Stimulated activated CD4-positive, alpha-beta T cell treated with anti-CD3 and anti-CD28 coated beads, Interleukin-15, amount 100 ng/mL, for 48 hours (primary cell): ENCODE results near the gene MPV17.
"Not testable (repeated sequence)": the region's sequence is repeated elsewhere in the genome, so short reads cannot be mapped to it uniquely, and the experiment has no call there.

Experiments
- DNase-seq, 2 donors: peaks; one replicate each; pipeline ENCODE4 v3.0.0-alpha.2; 2020; ENCODE audit warnings: low read depth in 2 of 2

Gene MPV17, protein sequence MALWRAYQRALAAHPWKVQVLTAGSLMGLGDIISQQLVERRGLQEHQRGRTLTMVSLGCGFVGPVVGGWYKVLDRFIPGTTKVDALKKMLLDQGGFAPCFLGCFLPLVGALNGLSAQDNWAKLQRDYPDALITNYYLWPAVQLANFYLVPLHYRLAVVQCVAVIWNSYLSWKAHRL

DNA sequence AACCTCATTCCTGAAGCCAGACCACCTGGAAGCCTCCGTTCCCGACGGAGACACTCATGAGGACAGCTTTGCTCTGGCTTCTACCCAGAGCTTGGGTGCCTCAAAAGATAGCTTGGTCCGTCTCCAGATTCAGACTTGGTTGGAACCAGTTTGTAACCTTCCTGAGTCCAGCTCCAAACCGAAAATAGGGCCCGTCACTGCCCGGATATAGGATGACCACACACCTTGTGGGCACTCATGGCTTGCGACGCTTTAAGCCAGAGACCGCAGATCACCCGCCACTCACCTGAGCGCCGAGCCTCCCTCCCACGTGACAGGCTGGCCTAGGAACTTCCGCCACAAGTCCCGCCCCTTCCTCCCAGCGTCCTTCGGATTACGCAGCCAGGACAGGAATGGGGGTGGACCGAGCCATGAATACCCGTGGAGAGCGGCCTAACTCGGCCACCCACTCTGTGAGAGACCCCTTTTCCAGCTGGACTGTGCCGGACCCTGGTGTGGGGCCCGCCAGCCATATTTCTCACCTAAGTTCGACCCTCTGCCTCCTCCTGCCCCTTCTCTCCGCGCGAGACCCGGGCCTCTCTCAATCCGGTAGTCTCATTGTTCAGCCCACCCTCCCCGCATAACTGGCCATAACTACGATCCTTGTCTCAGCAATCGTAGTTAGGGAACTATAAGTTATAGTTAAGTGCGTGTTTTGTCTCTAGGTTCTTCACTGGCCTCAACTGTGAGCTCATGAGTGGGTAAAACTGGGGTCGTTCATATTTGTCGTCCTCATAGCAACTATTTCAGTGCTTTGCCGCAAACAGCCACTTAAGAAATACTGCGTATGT is at the start of gene MPV17:
Gene MPV17, minus strand, starts transcription at position 332 of the 830 bp plus-strand sequence. CDS start 580 bp downstream, outside the sequence.
- peak; percentile 79 to 87 for DNase-seq

DNA sequence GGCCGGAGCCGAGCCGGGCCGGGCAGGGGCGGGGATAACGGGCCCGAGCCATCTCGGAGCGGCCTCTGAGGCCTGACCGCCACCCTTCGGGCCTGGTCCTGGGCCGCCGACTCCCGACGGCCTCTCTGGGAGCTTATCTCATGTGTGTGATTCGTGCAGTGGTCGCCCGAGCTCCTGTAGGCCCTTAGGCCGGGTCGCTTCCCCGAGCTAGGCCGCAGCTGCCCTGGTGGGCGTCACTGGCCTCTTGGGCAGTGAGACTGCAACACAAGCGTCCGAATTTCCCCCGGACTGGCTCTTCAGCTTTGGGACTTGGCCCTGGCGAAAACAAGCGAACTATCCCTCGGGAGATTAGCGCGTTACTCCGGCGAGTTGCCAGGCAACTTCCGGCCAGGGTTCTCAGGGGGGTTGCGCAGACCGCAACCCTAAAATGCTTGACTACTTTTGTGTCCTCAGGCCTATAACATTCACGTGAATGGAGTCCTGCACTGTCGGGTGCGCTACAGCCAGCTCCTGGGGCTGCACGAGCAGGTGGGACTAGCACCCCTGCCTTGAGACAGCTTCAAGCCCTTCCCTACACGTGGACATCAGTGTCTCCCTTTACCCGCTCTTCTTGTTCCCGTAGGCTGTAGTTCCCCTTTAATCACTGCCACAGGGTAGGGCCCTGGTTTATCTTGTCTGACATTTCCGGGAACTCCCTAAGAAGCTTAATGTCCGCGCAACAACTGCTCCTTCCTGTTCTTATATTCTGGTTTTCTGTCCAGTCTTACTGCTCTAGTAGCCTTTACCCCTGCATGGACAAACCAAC is 48.1 kb upstream of the MPV17 start:
- DNase-seq: peak in 1 of 2 donors; percentile 13

DNA sequence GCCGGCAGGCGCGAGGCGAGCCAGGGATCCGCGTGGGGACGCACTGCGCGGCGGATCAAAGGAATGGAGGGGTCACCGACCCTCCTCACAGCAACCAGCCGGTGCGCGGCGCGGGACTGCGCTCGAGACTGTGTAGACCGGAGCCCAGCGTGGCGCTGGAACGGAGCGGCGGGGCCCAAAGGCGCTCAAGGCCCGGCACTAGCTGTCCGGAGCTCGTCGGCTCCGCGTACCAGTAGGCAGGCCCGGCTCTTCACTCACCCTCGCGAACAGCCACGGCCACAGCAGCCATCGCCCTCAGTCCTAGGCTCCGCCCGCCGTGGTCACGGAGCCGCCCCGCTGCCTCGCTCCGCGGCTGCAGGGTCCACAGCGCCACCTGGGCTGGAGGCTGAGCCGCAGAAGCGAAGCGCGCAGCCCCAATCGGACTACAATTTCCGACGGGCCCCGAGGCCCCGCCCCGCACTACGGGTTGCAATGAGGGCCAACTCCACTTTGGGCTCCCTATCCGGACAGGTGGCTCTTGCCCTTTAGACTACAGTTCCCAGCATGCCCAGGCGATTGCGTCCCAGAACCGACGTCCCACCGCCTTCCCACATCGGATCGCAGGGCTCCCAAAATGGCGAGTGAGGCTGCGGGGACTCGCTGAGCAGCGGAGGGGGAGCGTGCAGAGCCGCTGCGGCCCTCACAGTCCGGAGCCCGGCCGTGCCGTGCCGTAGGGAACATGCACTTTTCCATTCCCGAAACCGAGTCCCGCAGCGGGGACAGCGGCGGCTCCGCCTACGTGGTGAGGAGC is 47.3 kb upstream of the MPV17 start, which contains the start of the genes EIF2B4 and SNX17:
Gene EIF2B4, minus strand, starts transcription at position 313 of the 790 bp plus-strand sequence. Its CDS starts 24 bp downstream, at position 289.
Gene SNX17, plus strand, starts transcription at position 591 of the 790 bp plus-strand sequence. Its CDS starts 128 bp downstream, at position 719.
- DNase-seq: peak; percentile 98 to 99

DNA sequence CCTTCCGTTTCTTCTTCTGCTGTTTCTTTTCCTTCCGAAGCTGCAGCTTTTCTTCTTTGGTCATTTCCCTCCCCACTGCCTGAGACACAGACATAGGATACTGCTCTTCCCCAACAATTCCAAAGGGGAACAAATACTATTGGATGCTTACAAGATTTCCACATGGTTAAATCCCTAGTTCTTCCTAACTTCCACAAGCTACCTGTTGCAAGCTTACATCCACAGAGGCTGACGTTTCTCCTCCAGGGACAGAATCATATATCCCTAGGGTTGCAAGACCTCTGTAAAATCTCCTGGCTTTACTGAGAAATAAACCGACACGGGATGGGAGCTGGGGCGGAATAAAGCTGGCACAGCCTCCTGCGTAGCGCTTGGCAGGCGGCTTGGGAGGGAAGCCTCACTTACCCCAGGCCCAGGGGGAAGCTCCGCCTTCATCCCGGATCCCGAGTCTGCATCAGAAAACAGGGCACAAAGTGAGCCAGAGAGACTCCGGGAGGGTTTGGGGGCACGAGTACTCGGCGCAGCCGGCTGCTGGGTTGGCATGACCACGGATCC is 46.7 kb upstream of the MPV17 start:
- no peak for DNase-seq

DNA sequence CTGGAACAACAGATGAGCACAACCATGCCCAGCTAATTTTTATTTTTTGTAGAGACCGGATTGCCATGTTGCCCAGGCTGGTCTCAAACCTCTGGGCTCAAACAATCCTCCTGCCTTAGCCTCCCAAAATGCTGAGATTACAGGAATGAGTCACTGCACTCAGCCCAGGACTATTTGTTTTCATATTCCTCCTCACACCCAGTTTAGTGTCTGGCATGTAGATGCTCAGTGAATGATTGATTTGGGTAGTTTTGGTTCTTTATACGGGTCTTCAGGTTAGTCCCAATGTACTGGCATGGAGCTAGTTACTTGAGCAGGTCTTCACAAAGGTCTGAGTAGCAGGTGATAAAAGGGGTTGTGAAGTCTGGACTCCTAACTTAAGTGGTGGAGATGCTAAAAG is 41.0 kb upstream of the MPV17 start:
- no peak for DNase-seq

DNA sequence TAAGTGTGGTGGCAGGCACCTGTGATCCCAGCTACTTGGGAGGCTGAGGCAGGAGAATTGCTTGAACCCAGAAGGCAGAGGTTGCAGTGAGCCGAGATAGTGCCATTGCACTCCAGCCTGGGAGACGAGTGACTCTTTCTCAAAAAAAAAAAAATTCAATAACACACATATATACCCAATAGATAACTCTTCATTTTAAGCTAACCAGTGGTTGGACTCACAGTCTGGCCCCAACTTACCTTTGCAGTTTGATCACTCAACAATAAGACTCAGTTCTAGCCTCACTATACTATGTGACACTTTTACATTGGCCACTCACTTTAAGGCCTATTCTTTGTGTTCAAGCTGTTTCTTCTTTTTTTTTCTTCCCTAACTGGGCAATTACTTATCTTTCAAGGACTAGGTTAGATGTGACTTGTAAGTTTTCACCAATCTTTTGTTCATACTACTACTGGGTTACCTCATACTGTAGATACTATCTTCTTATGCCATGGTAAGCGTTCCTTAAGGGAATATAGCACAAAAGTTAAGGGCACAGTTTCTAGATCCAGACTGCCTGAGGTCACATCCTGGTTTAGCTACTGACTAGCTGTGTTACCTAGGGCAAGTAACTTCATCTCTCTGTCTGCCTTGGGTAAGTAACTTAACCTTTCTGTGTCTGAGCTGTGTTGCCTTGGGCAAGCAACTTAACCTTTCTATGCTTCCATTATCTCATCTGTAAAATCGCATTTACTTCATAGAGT is 40.0 kb upstream of the MPV17 start:
- no peak for DNase-seq

DNA sequence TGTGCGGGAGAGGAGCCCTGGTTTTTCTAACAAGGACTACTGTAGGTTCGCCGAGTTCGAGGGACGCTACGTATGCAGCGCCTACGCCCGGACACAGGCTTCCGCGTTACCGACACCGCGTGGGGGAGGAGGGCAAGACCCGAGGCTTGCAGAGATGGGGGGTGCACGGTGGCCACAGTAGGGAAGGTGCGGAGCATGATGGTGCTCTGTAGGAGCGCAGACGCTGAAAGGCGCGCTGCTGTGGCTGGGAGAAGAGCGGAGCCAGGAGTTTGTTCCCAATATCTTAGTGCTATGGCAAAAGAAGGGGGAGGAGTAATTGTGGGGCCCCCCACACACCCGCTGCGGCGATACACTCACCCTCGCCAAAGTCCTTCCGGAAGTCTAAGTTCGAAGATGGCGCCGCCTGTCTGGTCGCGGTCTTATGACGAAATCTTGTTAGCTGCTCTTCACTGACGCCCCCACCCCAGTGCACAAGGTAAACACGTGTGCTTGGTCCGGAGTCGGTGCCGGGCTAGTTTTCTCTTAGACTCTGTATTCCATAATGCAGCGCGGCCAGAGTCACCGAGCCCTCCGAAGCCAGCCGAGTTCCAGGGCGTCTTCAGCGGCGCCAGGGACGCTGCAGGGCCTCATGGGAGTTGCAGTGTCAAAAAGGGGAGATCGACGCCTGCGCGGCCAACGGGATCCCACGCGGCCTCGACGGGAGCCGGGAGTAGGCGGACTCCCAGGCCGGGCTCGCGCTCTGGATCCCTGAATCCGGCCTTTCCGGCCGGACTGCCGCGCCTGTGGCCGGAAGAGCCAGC is 33.7 kb upstream of the MPV17 start, which contains the start of gene GTF3C2:
Gene GTF3C2, minus strand, starts transcription at position 383 of the 800 bp plus-strand sequence. CDS start 13,210 bp downstream, outside the sequence.
- peak; percentile 89 to 92 for DNase-seq

DNA sequence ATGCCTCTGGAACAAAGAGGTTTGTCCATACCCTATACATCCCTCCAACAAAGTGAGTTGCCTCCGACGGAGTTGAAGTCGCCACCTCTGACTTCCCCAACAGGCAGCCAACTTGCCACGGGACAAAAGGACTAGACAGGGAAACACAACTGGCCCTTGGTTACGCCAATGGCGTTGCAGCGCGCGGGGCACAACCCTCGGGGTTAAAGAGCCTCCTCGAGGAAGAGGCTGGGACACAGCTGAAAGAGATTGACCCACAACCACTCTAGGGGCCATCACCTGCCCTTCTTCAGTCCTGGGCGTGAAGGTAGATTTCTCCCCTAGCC is 33.1 kb upstream of the MPV17 start:
- peak in 1 of 2 donors; percentile 45 for DNase-seq

DNA sequence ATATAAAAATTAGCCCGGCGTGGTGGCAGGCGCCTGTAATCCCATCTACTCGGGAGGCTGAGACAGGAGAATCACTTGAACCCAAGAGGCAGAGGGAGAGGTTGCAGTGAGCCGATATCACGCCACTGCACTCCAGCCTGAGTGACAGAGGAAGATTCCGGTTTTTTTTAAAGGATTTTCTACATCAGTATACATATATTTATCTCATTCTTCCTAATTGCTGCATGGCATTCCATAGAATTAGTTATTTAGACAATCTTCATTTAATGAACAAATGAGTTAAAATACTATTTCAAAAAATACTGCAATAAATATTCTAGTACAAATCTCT is 31.7 kb upstream of the MPV17 start:
- no peak for DNase-seq

DNA sequence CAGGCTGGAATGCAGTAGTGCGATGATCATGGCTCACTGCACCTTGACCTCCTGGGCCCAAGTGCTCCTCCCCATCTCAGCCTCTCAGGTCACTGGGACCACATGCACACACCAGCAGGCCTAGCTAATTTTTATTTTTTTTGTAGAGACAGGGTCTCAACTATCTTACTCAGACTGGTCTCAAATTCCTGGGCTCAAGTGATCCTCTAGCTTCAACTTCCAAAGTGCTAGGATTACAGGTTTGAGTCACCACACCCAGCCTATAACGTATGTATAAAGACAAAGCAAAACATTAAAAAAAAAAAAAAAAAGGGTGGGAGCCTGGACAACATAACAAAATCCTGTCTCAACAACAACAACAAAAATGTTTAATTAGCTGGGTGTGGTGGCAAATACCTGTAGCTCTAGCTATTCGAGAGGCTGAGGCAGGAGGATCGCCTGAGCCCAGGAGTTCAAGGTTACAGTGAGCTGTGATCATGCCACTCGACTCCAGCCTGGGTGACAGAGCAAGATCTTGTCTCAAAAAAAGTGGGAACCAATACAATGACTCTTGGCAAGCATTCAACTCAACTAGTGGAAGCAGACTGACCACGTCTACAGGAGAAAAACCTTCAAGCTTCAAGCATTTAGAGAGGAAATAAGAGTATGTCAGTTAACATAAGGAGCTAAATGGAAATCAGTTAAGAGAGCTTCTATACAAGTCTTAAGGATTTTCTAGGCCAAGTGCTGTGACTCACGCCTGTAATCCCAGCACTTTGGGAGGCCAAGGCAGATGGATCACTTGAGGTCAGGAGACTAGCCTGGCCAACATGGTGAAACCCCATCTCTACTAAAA is 31.1 kb upstream of the MPV17 start:
- no peak for DNase-seq

DNA sequence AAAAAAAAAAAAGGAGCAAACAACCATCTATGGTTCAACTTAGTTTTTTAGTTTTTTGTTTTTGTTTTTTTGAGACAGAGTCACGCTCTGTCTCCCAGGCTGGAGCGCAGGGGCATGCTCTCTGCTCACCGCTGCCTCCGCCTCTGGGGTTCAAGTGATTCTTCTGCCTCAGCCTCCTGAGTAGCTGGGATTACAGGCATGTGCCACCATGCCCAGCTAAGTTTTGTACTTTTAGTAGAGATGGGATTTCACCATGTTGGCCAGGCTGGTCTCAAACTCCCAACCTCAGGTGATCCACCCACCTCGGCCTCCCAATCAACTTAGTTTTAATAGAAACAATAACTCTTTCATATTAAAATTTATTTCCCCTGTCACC is 30.5 kb upstream of the MPV17 start:
- not testable (repeated sequence) for DNase-seq

DNA sequence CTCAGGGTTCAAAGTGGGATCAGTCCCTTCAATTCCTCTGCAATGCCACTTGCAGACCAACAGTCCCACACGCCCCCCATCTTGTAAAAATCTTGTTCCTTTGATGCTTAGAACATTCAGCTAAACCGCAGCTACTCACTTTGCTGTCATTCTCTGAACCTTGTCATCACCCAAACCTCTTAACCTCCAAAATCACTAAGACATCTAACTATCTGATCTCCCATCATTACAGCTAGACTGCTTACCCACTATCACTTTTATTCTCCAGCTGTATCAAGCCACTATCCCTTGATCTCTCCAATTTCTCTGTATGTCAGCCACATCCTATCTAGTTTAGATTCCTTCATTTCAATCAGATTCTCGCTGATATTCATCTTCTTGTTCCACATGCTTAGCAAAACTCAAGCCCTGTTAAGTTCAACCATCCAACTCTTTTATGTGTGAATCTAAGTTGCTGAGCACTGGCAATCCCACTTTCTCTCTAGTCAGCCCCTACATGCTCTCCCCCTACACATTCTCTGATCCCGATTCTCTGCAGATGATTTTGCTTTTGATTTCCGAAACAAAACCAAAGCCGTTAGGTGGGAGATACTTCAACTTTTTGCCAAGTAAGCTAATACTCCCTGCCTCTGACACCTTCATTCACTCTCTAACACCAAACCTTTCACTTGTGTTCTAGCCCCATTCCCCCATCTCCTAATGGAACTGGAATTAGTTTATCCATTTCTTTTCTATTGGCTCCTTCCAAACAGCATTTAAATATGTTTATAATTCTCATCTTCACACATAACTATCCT is 29.1 kb upstream of the MPV17 start:
- DNase-seq: peak in 1 of 2 donors; percentile 4

DNA sequence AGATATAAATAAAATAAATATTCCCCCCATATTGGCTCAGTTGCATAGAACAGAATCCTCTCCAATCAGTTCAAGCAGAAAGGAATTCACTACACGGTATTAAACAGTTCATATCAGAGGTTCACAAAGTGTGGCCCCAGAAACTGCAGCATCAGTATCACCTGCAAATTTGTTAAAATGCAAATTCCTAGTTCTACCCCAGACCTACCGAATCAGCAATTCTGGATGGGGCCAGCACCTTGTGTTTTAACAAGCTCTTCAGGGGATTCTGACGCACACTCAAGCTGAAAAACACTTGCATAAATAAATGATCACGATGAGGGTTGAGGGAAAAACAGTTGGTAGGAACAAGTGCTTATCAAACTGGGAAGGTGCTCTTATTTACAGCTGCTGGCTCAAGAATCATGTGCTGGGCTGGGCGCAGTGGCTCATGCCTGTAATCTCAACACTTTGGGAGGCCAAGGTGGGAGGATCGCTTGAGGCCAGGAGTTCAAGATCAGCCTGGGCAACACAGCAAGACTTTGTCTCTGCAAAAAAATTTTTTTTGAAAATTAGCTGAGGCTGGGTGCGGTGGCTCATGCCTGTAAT is 27.3 kb upstream of the MPV17 start:
- DNase-seq: no peak

DNA sequence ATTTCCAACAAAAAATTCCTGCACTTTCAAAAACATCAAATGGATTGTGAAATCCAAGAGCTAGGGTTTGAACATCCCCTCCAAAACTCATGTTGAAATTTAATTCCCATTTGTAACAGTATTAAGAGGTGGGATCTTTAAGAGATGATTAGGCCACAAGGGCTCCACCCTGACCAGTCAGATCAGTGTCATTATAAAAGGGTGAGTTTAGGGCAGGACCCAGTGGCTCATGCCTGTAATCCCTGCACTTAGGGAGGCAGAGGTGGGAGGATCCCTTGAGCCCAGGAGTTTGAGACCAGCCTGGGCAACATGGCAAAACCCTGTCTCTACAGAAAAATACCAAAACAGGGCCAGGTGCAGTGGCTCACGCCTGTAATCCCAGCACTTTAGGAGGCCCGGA is 24.7 kb upstream of the MPV17 start:
- no peak for DNase-seq

DNA sequence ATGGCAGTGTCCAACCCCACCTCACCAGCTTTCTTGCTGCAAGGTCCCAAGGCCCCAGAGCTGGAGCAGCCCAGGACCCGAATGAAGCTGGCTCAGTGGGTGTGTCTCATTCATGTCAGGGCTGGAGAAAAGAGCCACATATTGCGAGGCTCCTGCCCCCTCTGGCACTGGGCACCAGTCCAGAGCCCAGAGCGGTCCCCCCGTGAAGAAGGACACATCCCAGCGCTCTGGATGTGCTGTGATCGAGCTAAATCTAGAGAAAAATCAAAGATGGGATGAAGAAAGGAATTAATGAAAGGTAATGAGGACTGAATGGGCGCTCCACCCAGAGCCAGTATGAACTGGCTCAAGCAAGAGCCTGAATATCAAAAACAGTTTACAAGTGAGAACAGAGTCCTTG is 13.3 kb upstream of the MPV17 start:
- no peak for DNase-seq

DNA sequence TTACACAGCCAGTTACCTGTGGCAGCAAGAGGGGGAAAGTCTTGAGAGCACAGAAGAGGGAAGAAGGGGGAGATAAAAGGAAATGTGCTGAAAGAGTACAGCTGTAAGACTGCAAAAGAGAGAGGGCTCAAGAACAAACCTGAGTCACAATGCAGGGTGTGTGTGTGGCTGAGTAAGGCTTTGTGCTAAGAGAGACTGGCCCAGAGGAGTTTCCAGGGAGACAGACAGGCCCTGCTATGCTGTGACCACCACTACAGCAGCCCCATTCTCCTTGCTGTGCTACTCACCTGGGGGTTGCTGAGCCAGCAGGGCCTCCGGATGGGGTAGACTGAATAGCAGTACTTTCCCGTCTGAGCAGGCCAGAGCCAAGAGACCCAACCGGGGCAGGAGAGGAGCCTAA is 12.4 kb upstream of the MPV17 start:
- DNase-seq: no peak

DNA sequence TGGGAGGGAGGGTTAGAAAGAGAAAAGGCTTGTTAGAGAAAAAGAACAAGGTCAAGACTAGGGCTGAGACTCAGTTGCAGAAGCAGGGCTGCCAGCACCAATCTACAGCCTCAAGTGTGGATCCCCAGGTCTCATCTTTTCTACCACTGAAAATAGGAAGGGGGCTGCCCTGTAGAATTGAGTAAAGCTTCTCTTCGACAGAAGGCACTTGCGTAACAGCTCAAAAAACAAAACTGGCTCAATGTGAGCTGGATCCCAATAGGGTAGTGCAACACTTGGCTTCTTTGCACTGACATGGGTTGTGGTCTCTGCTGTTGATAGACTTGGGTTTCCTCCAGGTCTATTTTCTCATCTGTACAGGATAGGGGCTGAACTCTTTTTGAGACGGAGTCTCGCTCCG is 1.8 kb upstream of the MPV17 start:
- DNase-seq: no peak
